Ecto neural progenitor cell (in vitro differentiated cells): ENCODE results near the gene AEBP1.

ENCODE experiments used
- DNase-seq: peaks from one replicate; pipeline ENCODE4 v3.0.0-alpha.2; 2018; ENCODE audit warnings: low spot score

The AEBP1 gene

DNA sequence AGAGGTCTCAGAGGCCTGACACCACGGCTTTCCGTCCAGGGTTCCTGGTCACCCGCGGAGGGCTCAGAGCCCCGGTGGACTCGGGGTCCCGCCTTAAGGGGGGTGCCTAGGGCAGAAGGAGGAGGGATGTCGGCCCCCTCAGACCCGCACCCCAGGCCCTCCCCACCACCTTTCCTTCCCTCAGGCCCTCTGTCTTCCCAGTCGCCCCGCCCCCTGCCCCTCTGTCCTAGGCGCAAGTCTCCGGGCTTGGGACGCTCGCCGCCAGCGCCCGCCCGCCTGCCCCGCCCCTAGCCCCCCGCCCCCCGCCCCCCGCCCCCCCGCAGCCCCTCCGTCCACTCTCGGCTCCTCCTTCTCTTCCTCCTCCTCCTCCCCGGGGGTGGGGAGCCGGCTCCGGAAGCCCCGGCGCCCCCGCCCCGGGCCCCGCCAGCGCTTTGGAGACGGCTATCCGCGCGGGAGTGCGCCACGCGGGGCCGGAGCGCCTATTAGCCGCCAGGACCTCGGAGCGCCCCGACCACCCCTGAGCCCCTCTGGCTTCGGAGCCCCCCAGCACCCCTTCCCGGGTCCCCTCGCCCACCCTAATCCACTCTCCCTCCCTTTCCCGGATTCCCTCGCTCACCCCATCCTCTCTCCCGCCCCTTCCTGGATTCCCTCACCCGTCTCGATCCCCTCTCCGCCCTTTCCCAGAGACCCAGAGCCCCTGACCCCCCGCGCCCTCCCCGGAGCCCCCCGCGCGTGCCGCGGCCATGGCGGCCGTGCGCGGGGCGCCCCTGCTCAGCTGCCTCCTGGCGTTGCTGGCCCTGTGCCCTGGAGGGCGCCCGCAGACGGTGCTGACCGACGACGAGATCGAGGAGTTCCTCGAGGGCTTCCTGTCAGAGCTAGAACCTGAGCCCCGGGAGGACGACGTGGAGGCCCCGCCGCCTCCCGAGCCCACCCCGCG lies at the start of gene AEBP1:
Gene AEBP1, plus strand, starts transcription at position 423 of the 937 bp plus-strand sequence. Its CDS starts 321 bp downstream, at position 744.
- DNase-seq, result peak; percentile 77

DNA sequence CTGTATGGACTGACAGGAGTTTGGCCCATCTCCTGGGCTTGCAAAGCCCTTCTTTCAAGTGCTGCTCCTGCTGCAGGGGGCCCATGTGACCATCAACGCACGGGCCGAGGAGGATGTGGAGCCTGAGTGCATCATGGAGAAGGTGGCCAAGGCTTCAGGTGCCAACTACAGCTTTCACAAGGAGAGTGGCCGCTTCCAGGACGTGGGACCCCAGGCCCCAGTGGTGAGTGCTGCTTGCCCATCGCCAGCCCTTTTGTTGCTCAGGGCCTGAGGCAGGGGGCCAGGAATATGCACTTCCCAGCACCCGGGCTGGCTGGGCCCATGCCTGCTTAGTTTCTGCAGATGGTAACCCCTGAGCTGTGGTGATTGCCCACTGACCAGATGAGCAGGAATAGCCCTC lies 47.5 kb upstream of the AEBP1 start:
- DNase-seq, result no peak

DNA sequence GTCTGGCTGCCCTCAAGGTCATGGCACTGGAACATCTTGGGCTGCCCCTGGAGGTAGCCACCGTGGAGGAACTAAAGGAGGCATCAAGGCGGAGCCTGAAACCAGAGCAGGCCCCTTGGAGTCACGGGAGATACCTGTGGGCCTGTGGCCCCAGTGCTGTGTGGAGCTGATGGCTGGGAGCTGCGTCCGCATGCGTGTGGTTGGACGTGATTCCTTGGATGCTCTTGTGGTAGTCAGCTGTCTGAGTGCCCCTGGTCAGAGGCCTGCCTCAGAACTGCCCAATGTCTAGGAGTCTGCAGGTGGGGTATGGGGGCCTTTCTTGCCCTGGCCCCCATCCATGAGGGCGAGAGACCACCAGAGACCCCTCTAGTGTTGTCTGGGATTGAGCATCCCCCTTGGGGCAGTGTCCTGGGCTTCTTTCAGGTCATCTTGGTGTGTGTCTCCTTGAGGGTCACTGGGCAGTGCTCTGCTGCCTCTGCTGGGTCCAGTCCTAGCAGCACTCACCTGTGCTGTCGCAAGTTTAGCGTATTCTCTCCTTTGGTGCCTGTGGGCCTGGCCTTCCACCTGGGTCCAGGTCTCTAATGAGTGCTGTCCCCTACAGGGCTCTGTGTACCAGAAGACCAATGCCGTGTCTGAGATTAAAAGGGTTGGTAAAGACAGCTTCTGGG lies 46.8 kb upstream of the AEBP1 start:
- DNase-seq, result no peak

DNA sequence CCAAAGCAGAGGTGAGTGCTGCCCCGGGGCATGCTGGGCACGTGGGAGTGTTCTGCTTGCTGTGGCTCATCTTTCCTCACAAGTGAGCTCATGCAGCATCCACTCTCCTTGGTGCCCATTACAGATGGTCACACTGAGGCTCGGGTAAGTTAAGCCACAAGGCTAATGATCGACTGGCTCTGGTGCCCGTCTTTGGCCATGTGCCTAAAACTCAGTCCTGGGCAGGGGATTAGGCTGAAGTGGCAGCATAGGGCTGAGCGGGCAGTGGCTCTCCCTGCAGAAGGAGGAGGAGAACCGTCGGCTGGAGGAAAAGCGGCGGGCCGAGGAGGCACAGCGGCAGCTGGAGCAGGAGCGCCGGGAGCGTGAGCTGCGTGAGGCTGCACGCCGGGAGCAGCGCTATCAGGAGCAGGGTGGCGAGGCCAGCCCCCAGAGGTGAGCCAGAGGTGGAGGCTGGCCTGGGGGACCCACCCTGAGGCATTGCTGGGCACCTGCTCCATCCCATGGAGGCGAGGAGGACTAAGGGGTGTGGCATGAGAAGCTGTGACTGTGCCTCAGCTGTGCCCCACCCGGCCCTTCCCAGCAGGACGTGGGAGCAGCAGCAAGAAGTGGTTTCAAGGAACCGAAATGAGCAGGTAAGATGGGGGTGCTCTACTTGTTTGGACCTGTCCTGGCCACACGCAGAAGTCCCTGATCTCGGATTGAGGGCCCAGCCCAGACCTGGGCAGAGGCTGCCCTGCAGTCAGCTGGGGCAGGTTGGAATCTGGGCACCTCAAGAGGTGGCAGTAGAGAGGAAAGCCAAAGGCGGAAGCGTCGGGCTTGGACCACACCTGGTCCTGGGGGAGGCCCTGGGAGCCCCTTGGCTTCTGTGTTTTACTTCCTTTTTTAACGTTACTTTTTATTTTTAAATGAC lies 46.0 kb upstream of the AEBP1 start:
- no peak for DNase-seq

DNA sequence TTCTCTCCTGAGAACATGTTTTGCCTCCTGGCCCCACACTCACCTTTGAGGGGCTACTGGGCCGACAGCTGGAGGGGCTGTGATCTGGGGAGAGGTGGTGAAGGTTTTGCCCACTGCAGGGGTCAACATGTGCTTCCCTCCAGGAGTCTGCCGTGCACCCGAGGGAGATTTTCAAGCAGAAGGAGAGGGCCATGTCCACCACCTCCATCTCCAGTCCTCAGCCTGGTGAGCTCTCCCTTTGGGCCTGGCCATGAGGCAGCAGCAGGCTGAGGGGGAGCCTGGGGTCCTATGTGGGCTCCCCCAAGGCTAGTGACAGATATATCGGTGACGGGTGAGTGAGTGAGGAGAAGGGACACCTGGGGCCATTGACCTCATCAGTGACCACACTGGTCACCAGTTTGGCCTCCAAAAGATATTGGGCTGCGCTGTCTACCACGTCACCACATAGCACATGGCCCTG lies 45.4 kb upstream of the AEBP1 start:
- DNase-seq, result no peak

DNA sequence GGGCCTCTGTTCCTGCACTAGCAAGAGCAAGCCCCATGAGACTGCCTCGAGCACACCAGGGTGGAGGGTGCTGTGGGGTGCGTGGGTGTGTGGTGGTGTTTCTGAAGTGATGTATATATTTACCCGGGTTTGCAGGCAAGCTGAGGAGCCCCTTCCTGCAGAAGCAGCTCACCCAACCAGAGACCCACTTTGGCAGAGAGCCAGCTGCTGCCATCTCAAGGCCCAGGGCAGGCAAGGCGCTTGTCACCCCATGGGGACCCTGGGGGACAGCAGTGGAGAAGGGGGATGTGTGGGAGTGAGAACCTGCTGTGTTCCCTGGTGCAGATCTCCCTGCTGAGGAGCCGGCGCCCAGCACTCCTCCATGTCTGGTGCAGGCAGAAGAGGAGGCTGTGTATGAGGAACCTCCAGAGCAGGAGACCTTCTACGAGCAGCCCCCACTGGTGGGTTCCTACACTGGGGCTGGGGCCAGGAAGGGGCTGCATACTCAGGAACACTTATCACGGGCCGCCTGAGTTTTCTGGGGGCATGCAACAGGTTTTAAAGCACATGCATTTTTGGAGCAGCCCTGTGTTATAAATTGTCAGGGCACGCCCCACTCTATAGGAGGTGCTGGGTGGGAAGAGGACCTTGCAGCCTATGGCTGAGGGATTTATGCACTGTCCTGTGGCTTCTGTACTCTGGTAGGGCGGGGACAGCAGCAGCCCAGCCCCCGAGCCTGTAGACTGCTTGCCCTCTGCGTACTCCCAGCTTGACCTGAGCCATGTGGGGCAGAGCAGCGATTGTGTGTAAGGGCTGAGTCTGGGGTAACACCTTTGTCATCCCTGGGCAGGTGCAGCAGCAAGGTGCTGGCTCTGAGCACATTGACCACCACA lies 44.7 kb upstream of the AEBP1 start:
- no peak for DNase-seq

DNA sequence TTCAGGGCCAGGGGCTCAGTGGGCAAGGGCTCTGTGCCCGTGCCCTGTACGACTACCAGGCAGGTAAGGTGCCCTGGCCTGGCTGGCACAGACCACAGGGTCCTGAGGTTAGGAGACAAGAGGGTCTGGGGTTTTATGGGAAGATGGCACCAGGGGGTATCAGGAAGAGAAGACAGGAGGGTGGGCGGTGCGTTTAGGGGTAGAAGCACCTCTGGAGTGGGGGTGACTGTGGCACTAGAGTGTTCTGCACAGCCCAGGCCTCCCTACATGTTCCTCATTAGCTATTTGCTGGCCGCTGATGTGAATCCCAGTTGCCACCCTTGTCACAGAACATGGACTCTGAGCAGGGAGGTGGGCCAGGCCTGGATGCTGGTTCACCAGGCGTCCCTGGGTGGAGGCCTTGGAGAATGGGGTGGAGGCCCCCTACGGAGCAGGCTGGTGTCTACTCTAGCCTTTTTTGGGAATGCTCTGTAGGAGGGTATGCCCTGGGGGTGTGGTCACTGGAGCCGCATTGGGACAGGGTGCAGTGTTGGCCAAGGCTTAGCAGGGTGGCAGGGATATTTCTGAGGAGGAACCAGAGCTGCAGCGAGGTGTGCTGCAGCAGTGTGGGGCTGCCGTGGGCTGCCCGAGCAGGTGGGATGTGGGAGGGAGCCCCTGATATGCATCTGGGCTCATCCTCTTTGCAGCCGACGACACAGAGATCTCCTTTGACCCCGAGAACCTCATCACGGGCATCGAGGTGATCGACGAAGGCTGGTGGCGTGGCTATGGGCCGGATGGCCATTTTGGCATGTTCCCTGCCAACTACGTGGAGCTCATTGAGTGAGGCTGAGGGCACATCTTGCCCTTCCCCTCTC lies 43.8 kb upstream of the AEBP1 start:
- DNase-seq, result no peak

DNA sequence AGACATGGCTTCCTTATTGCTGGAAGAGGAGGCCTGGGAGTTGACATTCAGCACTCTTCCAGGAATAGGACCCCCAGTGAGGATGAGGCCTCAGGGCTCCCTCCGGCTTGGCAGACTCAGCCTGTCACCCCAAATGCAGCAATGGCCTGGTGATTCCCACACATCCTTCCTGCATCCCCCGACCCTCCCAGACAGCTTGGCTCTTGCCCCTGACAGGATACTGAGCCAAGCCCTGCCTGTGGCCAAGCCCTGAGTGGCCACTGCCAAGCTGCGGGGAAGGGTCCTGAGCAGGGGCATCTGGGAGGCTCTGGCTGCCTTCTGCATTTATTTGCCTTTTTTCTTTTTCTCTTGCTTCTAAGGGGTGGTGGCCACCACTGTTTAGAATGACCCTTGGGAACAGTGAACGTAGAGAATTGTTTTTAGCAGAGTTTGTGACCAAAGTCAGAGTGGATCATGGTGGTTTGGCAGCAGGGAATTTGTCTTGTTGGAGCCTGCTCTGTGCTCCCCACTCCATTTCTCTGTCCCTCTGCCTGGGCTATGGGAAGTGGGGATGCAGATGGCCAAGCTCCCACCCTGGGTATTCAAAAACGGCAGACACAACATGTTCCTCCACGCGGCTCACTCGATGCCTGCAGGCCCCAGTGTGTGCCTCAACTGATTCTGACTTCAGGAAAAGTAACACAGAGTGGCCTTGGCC lies 43.0 kb upstream of the AEBP1 start:
- no peak for DNase-seq

DNA sequence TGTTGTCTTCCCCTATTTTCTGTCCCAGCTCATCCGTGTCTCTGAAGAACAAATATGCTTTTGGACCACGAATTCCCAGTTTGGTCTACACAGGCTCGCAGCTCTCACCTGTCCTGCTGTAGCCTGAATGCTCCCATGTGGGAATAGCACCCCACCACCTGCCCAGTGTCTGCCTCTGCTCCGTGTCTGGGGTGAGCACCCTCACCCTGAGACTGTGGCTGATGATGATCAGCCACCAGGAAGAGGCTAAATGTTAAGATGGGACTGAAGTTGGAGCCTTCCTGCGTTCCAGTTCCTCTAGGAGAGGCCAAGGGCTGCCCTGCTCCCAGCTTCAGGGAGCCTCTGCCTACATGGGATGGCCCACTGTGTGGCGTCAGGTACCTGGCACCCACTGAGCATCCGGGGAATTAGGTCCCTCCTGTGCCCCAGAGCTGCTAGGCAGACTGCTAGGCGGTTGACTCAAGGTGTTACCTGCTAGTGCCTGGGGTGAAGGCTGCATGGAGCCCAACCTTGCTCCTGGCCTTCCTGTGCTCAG lies 42.4 kb upstream of the AEBP1 start:
- no peak for DNase-seq

DNA sequence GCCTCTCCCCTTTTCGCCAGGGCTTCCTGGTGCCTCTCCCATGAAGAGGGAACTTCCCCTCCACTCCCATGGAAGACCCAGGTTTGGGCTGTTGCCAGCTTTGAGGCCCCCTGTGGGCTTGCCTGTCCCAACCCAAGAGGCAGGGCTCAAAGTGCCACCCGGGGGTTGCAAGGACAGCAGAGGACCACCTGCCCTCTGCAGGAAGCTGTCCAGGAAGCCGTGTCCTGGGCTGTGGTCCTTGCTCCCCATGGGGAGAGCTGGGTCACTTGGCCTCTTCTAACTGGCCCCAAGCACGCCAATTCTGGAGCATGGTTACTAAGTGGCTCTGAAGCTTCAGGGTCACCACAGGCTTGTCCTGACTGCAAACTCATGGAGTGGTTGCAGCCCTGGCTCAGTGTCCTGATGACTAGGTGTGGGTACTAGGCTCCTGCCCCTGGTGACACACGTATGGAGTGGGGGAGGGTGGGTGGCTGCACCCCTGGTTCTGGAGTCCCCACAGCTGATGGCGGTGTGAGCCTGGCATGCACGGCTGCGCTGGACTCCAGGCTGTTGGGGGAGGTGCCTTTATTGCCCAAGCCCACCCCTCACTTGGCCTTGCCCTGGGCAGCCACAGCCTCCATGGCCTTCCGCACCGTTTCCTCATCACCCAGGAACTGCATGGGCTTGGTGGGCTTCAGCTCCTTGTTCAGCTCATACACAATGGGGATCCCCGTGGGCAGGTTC lies 41.8 kb upstream of the AEBP1 start:
- DNase-seq, result no peak

DNA sequence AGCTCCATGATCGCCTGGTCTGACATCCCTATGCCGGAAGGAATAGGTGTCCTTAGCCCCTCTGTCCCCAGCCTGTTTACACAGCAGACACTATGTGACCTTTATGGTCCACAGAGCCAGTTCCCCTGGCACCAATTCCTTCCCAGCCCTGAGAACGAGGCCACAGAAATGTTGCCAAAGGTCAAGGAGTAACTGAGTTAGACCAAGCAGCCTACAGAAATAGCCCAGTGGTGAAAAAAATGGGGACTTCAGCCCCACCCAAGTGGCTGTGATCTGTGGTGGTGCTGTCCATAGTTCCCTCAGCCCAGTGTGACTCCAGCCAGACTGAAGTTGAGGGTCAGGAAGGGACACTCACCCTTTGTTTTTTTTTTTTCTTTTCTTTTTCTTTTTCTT lies 41.2 kb upstream of the AEBP1 start:
- no peak for DNase-seq

DNA sequence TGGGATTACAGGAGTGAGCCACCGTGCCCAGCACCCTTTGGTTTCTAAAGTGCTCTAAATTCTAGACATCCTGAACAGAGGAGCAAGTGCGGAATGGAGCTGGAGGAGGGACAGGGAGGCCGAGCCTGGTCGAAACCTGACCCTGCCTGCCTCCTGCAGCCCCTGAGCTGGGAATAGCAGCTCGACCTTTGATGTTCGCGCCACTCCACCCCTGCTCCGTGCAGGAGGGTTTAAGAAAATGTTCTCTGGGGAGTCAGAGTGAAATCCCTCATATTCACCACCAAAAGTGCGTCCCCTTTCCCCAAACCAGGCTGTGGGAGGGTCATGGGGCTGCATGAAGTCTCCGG lies 40.6 kb upstream of the AEBP1 start:
- DNase-seq, result no peak

DNA sequence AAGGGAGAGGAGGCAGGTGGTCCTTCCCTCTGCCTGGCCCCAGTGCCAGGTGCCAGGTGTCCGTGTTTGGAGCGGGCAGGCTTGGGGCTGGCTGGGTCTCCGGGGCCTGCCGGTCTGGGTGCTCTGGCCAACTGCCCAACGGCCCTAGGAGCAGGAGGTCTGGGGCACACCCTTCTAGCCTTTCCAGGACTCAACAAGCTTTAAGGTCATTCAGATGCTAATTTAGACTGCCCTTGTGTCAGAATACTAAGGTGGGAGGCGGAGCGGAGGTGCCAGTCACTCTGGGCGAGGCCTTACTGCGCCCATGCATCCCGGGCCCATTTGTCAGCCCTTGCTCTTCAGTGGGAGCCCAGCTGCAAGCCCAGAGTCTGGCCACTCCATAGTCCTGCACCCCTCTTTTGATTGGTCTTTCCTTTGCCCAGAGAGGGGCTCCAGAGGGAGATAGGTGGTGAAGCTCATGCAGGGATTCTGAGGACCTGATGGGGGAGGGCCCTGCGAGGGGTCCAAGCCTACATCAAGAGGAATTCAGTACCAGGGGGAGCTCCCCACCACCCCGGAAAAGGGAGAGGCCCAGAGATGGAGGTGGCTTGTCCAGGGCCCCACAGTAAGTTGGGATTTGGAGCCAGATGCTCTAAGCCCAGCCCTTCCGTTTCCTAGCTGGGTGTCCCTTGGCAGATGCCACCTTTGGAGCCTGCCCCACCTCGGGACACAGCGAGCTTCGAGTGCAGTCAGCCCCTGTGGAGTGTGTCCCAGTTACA lies 40.1 kb upstream of the AEBP1 start:
- DNase-seq, result no peak

DNA sequence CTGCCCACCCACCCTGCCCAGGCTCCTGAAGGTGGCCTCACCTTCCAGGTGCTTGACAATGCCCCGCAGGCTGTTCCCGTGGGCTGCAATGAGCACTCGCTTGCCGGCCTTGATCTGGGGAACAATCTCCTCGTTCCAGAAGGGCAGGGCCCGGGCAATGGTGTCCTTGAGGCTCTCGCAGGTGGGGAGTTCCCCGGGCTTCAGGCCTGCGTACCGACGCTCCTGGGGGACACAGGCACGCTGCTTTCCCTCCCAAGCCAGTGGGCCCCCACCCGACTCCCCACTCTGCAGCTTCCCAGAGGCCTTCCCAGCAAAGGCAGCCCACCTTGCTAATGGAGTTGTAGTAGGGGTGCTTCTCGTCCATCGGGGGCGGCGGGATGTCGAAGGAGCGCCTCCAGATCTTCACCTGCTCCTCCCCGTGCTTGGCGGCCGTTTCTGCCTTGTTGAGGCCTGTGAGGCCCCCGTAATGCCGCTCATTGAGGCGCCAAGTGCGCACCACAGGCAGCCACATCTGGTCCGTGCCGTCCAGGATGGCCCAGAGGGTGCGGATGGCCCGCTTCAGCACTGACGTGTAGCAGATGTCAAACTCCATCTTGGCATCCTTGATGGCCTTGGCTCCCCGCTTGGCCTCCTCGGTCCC lies 39.2 kb upstream of the AEBP1 start:
- DNase-seq, result no peak

DNA sequence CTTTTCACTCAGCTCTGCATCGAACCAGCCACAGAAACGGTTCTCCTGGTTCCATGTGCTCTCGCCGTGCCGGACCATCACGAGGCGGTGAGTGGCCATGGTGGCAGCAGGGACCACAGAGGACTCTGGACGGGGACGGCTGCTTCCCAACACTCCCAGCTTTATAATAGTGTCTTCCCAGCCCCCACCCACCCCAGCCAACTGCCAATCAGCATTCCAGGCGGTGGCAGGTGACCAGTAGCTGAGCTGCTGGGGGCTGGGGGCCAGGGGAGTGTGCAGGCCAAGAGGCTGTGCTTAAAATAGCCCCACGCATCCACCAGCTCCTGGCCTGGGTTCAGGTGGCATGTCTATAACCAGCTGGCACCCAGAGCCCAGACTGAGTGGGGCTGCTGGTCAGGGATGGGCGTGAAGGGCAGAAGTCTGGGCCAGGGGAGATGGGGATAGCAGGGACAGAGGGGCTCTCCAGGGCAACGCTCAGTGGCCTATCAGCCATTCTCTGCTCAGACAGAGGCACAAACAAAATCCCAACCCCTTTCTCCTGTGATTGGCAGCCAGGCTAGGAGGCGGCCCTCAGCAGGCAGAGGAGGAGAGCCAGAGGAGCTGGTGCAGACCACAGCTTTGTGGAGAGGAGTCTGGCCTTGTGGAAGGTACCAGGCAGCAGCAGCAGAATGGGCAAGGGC lies 38.6 kb upstream of the AEBP1 start, which contains the start of gene PGAM2:
Gene PGAM2, minus strand, starts transcription at position 137 of the 680 bp plus-strand sequence. Its CDS starts 38 bp downstream, at position 99.
- DNase-seq, result peak; percentile 79

DNA sequence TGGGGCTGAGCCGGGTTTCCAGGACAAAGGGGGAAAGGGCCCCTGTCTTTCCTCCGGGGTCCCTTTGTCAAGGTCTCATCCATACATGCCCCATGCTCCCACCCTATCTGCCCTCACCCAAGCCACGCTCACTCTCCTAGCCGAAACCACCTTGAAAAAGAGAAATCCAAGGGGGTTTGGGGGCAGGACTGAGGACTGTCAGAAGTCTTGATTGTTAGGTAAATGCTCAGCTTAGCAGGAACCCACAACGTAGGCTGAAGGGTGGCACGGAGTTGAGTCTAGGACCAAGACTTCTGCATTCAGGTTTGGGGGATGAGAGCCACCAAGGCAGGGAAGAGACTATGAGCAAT lies 38.1 kb upstream of the AEBP1 start:
- no peak for DNase-seq

DNA sequence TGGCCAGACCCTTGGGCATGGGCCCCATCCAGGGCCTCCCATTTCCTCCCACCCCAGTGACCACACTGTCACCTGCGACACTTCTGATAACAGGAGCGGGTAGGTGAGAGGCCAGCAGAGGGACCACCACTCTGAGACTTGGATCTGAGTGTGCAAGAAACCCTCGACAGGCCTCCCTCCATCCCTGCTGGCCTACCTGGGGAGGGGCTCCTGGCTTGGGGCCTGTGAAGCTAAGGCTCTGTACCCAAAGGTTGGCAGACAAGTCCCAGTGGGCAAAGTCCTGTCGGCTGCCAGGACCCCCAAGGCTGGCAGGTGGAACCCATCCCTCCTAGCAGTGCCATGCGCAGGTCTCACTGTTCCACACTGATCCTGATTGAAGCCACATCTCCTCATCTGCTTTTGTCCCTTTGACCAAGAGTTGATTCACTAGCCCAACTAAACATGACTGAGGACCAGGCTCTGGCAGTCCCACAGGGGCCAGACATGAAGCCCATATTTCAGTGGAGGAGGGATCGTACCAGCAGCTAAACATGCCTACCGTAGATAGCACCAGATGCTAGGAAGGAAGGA lies 37.6 kb upstream of the AEBP1 start:
- DNase-seq, result no peak
